ENCODE results near the gene ADGRV1. TPM values are rescaled to one million over a fixed set of nuclear protein-coding genes. Genes with fewer than 3 reads are reported as not detected.
"Not testable (repeated sequence)": the region's sequence is repeated elsewhere in the genome, so short reads cannot be mapped to it uniquely, and the experiment has no call there.

ADGRV1 gene
- polyA plus RNA-seq, 10 donors = 0.19 to 8.6 (median 0.98) TPM

DNA sequence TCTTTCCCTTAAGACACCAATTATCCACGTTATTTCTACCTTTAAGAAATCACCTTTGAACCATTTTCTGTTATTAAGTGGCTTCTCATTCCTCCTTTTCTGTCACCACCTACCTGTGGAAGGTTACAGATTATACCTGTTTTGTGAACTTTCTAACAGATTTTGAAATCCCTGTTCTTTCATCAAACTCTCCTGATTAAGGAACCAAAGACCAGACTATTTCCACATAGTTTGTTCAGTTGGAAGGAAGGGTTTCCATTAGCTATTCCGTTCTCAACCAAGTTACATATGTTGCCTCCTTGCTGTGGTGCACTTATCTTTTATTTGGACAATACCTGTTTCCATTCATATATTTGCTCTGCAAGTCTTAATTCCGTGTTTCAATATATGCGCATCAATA, 343.6 kb downstream of the ADGRV1 start:
- no peak for DNase-seq

DNA sequence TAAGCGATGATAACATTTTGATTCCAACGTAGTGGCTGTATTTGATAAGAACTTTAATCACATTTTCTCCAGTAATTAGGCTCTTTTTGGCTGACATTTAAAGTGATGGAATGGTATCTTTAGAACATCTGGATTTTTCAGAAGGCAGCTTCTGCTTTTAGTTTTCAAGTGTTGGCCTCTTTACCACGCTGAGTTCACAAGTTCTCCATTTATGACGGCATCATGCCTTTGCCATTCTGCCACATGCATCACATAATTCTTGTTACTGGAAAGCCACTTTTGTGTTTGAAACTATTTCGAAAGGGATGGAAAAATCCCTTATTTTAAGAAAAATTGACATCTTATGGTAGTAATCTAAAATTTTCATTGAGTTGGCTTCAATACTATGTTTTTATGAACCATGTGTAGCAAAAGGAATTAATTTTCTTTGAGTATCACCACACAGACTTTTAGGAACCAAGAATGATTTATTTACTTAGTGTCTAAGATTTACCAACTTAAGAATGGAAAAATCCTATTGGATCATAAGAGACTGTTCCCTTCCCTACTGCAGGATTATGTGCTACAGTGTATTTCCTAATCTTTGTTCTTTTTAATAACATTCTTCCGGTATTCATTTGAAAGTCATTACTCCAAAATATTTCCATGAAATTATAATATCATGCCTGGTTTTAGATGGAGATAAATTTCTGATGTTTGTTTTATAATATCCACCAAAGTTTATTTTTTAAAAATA, 344.2 kb downstream of the ADGRV1 start:
- no peak for DNase-seq

DNA sequence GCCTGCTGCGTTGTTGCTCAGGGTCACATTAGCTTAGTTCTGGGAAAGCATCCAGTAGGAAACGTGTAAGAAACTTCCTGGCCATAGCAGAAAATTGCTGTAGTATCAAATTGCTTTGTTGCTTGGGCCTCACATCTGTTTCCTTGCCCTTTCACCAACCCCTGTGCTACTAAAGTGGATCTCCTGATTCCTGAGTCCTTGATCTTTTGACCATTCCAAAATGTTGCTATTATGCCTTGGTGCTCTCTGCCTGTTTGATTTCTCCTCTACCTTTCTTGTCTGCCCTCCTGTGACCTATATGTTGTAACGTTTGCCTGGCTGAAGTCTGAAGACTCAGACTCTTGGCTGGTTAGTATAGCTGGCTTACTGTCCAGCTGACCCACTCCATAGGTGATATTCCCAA, 350.5 kb downstream of the ADGRV1 start:
- DNase-seq = peak; percentile 11 to 72 (median 35)

DNA sequence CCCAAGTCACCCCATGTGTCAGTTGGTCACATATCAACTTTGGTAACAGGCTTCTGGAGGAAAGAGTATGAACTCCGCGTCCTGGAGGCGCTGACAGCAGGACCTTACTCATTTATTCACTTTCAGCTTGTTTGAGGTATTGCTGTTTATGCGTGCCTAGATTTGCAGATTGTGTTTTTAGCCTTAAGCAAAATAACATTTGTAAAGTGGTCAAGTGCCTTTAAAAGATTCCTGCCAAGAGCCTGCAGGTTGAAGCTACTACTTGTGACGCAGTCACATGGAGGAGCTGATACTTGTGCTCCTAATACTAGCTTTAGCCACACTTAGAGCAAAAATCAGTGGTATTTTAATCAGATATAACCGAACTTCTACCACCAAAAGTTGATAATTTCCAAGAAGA, 351.3 kb downstream of the ADGRV1 start:
- no peak for DNase-seq

DNA sequence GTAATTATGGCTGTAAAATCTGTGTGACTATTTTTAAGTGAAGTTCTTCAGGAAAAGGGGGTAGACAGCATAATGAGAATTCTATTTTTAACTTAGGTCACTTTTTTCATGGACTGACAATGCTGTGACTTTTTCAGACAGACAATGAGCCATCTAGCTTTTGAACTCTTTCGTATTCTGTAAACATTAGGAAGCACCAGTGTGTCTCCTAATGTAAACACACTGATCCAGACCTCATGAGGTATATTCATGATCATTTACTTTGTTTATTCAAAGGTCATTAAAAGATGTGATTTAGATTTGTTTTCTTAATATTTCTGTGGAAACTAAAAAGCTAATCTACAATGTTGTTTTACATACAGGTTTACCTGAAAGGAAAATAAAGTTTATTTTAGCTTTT, 352.6 kb downstream of the ADGRV1 start:
- DNase-seq = no peak

DNA sequence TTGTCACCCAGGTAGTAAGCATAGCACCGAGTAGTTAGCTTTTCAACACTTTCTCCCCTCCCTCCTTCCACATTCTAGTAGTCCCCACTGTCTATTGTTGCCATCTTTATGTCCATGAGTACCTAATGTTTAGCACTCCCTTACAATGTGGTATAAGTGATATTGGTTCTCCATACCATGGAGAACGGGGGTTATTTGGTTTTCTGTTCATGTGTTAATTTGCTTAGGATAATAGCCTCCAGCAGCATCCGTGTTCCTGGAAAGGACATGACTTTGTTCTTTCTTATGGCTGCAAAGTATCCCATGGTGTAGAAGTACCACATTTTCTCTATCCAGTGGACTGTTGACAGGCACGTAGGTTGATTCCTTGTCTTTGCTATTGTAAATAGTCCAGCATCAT, 353.9 kb downstream of the ADGRV1 start:
- DNase-seq = no peak

DNA sequence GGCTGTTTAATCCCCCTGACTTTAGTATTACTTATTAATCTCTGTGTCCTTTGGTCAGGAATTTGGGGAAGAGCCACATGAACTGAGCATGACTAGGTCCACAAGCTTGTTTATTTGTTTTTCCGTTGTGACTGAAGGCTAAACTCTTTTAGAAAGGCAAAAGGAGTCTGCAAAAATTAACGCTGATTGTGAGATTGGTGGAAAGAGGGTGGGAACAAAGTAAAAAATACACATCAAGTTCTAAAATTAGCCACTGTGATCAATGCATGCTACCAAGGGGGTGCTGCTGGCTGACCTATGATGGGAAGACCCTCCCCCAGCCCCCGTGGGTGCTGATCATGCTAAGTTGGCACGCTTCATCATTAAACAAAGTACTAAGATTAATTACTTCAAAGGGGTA, 356.8 kb downstream of the ADGRV1 start:
- DNase-seq = no peak

DNA sequence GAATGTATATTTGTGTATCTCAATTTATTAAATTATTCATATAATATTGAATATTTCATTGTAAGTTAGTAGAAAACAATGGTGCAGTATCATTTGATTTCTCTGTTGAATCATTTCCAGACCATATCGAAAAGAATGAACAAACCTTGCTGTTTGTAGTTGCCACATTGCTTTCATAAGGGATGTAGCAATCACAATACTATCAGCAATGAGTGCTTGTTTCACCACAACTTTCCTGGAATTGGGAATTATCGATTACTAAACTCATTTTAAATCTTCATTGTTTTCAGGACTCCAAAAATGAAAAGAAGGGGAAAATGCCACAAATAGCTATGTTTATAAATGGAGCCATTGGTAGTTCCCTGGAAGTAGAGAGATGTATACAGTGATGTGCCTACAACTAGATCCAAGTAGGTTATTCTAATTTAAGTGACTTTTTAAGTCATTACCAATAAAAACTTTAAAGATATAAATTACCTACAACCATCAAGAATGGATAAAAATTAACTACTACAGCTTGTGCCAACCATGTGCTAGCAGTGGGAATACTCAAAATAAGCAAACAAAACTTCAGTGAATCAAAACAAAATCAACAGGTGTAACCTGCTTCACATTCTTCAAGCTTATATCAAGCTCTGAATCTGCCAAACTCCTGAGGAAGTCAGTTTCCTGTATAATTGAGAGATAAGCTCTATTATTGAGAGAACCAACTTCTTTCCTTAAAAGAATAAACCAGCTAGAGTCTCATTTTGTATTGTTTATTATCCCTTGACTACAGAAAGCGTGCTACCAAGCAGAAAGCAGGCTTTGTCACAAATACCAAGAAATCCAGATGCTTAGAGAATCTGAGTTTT, 358.6 kb downstream of the ADGRV1 start:
- no peak for DNase-seq

DNA sequence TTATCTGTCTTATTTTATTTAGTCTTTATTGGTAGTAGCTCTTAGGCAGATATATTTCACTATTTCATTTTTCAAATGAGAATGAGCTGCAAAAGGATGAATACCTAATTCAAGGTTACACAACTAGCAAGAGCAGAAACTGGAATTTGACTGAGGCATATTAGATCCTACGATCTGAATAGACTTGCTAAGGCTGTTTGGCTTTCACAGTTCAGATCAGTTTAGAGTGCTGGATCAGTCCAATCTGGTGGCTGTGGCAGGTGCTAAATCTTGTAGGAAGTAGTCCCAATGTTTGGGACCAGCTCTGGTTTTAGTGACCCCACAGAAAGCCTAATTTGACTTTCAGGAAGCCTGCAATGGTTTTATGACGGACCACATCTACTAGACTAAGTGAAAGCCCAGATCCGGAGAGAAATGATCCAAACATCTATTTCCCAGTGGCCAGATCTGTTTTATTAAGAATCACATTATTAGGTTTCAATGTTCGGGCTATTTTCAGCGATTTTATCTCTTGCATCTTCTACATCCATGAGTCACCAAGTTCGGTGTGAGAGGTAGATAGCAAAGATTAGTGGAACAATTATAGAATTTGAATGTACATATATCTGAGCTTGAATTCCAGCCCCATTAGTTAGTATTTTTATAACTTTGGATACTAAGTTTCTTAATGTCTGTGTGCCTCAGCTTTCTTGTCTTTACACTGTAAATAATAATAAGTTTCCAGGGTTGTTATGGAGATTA, 359.5 kb downstream of the ADGRV1 start:
- DNase-seq = no peak

DNA sequence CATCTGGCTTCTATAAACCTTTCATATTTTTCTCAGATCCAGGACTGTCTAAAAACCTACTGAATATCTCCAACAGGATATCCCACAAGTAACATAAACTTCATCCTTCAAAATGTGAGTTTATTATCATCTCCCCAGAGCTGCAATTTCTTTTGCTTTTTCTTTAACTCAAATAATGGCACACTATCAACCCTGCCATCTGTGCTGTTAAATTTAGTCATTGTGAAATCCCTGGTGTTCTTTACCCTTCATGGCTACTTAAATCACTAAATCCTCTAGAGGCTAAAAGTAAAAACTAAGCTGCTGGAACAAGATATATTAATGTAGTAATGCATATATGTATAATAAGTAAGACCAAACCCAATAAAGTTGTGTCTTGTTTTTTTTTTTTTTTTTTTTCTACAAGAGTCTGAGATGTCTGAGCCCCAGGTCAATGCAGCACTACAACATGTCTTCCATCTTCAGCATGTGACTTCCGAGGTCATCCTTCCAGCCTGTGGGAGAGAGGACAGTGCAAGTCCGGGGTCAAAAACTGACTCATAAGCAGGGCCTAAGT, 362.9 kb downstream of the ADGRV1 start:
- DNase-seq = peak in 1 of 3 donors; percentile 54

DNA sequence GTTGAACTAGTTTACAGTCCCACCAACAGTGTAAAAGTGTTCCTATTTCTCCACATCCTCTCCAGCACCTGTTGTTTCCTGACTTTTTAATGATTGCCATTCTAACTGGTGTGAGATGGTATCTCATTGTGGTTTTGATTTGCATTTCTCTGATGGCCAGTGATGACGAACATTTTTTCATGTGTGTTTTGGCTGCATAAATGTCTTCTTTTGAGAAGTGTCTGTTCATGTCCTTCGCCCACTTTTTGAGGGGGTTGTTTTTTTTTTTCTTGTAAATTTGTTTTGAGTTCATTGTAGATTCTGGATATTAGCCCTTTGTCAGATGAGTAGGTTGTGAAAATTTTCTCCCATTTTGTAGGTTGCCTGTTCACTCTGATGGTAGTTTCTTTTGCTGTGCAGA, 365.6 kb downstream of the ADGRV1 start:
- not testable (repeated sequence) for DNase-seq

DNA sequence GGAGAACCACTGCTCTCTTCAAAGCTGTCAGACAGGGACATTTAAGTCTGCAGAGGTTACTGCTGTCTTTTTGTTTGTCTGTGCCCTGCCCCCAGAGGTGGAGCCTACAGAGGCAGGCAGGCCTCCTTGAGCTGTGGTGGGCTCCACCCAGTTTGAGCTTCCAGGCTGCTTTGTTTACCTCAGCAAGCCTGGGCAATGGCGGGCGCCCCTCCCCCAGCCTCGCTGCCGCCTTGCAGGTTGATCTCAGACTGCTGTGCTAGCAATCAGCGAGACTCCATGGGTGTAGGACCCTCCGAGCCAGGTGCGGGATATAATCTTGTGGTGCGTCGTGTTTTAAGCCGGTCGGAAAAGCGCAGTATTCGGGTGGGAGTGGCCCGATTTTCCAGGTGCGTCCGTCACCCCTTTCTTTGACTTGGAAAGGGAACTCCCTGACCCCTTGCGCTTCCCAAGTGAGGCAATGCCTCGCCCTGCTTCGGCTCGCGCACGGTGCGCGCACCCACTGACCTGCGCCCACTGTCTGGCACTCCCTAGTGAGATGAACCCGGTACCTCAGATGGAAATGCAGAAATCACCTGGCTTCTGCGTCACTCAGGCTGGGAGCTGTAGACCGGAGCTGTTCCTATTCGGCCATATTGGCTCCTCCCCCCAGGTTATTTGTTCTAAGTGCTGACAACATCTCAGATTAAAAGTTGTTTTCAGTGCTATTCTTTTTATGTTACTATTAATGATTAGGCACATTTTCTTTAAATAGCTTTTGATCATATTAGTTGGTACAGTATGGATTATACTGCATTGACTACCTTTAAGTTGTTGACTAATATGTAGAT, 370.6 kb downstream of the ADGRV1 start:
- DNase-seq = not testable (repeated sequence)

DNA sequence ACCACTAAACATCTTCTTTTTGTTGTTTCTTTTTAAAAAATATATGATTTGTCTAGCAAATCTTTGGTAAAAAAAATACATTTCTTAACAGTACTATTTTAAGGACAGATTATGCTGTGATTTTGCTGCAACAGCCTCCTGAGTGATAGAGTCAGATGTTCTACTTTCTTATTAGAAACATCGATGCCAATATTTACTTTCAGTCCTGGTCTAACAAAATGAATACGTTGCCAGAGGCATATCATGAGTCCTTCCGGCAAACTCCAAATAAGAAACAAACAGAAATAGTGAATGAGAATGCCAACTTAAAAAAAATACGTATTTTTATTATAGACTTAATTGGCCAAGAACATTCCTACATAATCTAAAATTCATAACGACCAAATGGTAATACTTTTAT, 371.5 kb downstream of the ADGRV1 start:
- DNase-seq = no peak

DNA sequence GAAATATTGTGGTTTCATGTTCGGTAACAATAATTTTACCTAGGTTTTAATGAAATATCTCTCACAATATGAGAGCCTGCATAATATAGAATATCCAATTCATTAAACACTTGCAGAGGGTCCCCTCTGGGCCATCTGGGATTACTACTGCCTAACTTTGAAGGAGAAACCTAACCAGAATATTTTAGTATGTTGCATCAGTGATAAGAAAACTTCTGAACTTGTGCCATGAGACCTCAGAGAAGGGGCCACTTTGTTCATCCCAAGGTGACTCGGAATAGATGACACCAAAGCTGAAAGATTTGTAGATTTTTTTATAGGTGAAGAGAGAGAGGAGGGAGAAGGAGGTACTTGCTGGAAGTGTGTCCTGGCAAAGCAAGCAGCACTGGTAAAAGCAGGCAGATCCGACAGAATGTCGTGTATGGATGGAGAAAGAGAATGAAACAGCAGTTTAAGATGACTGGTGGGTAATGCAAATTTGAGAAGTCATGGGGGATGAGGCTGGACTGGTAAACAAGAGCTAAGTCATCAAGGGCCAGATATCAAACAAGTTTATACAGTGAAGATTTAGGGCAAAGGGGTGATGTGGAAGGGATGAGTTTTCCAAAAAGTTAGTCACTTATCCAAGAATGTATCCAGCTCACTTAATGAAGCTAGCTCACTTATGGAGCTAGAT, 372.3 kb downstream of the ADGRV1 start:
- no peak for DNase-seq

DNA sequence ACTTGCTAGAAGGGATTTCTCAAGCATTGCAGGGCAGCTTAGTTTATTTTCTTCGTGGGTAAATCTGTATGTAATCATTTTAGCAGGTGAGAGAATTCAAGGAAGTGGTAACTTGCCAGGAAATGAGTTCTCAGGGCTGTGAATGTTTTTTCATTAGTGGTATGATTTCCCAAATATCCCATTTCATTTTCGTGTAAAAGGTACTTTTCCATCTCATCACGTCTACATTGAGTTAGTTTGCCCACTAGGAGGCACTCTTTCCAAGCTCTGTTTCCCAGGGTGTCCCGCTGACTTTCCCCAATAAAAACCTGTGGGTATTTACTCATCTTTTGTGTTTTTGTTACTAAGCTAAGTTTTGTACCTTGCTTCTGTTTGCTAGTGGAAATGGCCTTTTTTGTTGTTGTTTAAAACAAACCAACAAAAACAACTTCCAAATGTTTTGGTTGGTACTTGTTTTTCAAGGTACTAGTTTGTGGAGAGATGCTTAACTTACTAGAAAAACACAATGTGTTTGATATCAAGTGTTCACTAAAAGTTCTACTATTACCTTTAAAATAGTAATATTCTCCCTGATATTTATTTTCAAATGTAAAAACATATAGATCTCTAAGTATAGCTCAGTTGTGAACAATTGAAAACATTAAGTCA, 373.6 kb downstream of the ADGRV1 start:
- DNase-seq = peak; percentile 57 to 85 (median 73)

DNA sequence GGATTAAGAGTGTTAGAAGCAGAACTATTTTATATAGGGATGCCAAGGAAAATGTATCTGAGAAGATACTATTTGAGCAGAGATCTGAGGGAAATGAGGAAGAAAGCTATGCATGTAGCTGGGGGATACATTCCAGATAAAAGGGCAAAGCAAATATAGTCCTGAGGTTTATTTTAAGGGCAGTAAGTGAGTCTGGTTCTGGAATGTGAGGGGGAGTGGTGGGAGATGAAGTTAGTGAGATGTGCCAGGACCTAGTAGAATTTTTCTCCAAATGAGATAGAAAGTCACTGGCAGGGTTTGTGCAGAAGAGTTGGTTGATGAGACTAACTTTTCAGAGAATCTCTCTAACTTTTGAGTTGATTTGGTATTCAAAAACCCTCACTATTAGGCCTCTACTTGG, 374.7 kb downstream of the ADGRV1 start:
- no peak for DNase-seq

DNA sequence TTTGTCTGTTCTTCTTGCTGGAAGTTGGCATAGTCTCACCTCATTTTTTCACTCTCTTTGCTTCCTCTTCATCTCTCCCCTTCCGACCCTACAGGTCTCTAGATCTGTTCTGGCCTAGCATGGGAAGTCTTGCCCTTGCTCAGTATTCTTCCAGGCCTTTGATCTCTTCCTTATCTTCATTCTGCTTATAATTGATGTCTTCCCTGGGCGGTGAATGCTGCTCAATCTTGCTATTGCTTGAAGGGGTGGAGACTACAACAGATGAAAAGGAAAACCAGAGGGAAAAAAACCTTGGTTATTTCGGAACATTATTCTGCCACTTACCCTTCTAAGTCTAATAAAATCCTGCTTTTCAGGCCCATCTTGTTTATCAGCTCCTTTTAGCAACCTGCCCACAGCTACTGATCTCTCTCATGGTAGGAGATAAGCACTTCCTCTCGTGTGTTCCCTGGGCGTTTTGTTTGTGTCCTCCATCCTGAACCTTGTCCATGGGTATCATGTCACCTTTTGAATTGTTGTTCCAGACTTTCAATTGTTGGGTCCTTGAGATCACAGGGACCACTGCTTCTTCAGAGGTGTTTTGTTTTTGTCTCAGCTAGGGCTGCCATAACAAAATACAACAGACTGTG, 375.6 kb downstream of the ADGRV1 start:
- DNase-seq = no peak

DNA sequence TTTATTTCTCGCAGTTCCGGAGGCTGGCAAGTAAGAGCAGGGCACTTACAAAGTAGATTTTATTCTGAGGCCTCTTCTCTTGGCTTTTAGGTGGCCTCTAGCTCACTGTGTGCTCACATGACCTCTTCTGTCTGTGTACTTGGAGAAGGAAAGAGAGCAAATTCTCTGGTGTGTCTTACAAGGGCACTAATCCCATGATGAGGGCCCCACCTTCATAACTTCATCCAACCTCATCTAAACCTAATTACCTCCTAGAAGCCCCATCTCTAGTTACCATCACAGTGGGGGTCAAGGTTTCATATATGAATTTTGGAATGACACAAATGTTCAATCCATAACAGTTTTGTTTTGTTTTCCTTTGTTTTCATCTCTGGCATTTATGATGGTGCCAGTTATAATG, 376.1 kb downstream of the ADGRV1 start:
- DNase-seq = no peak

DNA sequence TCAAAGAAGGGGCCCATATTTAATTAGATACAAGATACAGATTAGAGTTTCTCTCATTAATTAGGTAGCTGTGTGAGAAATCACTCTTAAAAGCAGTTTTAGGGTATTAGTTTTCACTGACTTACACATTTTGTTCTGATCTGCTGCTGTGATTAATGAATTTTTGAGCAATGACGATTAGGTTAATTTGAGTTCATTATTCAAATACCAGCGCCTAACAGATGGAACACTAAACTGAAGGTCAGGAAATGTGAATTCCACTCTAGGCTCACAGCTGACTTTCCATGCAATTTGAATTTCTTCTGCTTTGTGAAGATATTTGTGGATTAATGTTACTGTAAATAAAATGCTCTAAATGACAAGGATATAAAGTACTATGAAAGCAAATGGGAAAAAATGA, 380.6 kb downstream of the ADGRV1 start:
- no peak for DNase-seq
